ENCODE data around the gene CCDC57.

The CCDC57 gene

GRCh38 chr17:82083533-82084359, 128.9 kb downstream of the CCDC57 start:
- no peak overlapping the region for H2AFZ ChIP-seq (ENCODE audit: low read depth, low read length)
- H3K4me1 ChIP-seq (ENCODE audit: low read length), result no peaks in the 10 kb centered on the region
- H3K4me3 ChIP-seq (ENCODE audit: low read length), result no peak overlapping the region
- no peaks in the 10 kb centered on the region for H3K79me2 ChIP-seq (ENCODE audit: low read length)
- H3K9me3 ChIP-seq (ENCODE audit: insufficient read depth, low read length), result no peaks in the 10 kb centered on the region
- no peaks in the 10 kb centered on the region for H3K27me3 ChIP-seq (ENCODE audit: low read depth, low read length)
- no peak overlapping the region for H3K9ac ChIP-seq (ENCODE audit: low read length)
- H3K4me2 ChIP-seq (ENCODE audit: low read length), result no peak overlapping the region
- H3K27ac ChIP-seq (ENCODE audit: low read length), result no peak overlapping the region
- no peak for TF ChIP-seq EZH2phosphoT487 (IDR thresholded peaks at IDR 0.05; ENCODE audit: low read depth)
- TF ChIP-seq CTCF (IDR thresholded peaks at IDR 0.05; ENCODE audit: low read depth, low read length), result no peak
- H3K36me3 ChIP-seq (replicated peaks; ENCODE audit: low read depth, low read length), result peaks cover 75% of the 10 kb centered on the region
- H4K20me1 ChIP-seq (ENCODE audit: insufficient read depth, low read length), result peaks cover 22% of the 10 kb centered on the region

DNA sequence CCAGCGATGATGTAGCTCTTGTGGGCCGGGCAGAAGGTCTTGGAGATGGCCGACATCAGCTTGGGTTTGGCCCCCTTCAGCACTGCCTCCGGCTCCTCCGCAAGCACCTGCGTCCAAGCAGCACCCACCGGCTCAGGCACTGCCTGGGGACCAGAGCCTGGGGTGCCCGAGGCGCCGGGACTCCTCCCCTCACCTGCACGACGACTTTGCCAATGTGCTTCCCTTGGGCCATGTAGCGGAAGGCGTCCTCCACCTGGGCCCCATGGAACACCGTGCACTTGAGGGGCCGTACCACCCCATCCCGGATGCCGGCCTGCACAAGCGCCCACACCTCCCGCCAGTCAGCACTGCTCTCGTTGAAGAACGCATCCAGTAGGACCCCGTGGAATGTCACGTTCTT, 129.6 kb downstream of the CCDC57 start:
- H3K9me3 ChIP-seq (ENCODE audit: insufficient read depth, low read length), result no peaks in the 10 kb centered on the region
- H3K27ac ChIP-seq (ENCODE audit: low read length), result no peak overlapping the region
- no peak for TF ChIP-seq CTCF (IDR thresholded peaks at IDR 0.05; ENCODE audit: low read depth, low read length)
- TF ChIP-seq EZH2phosphoT487 (IDR thresholded peaks at IDR 0.05; ENCODE audit: low read depth), result no peak
- no peak overlapping the region for H2AFZ ChIP-seq (ENCODE audit: low read depth, low read length)
- no peak overlapping the region for H3K4me3 ChIP-seq (ENCODE audit: low read length)
- peaks cover 21% of the 10 kb centered on the region for H4K20me1 ChIP-seq (ENCODE audit: insufficient read depth, low read length)
- peaks cover 71% of the 10 kb centered on the region for H3K36me3 ChIP-seq (replicated peaks; ENCODE audit: low read depth, low read length)
- H3K4me1 ChIP-seq (ENCODE audit: low read length), result no peaks in the 10 kb centered on the region
- no peaks in the 10 kb centered on the region for H3K27me3 ChIP-seq (ENCODE audit: low read depth, low read length)
- no peak overlapping the region for H3K9ac ChIP-seq (ENCODE audit: low read length)
- no peak overlapping the region for H3K4me2 ChIP-seq (ENCODE audit: low read length)
- no peaks in the 10 kb centered on the region for H3K79me2 ChIP-seq (ENCODE audit: low read length)

DNA sequence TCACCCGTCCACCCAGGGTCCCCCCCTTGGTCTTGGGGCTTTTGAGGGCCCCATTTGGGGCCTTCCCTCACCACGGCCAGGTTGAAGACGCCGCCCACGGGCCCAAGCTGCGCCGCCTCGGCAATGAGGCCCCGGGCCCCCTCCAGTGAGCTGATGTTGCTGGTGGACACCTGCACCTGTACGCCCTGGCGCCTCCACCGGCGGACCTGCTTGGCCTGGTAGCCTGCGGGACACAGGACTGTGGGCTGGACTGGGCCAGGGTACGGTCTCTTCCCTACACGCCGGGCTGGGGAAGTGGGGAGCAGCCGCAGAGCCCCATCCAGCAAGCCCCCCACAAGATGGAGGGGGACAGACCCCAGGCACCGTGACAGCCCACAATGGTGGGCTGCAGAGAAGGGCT, 130.2 kb downstream of the CCDC57 start:
- Histone ChIP-seq H3K9me3 (ENCODE audit: insufficient read depth, low read length) (no peaks in the 10 kb centered on the region), H3K27ac (ENCODE audit: low read length) (no peak overlapping the region), H2AFZ (ENCODE audit: low read depth, low read length) (no peak overlapping the region), H3K4me2 (ENCODE audit: low read length) (no peak overlapping the region), H3K27me3 (ENCODE audit: low read depth, low read length) (no peaks in the 10 kb centered on the region), H3K36me3 (replicated peaks; ENCODE audit: low read depth, low read length) (peaks cover 67% of the 10 kb centered on the region), H3K79me2 (ENCODE audit: low read length) (no peaks in the 10 kb centered on the region), H3K4me3 (ENCODE audit: low read length) (no peak overlapping the region), H3K4me1 (ENCODE audit: low read length) (no peaks in the 10 kb centered on the region), H4K20me1 (ENCODE audit: insufficient read depth, low read length) (peaks cover 20% of the 10 kb centered on the region), H3K9ac (ENCODE audit: low read length) (no peak overlapping the region)
- TF ChIP-seq CTCF (IDR thresholded peaks at IDR 0.05; ENCODE audit: low read depth, low read length) (no peak), EZH2phosphoT487 (IDR thresholded peaks at IDR 0.05; ENCODE audit: low read depth) (no peak)

- H3K27me3 ChIP-seq (ENCODE audit: low read depth, low read length), result no peaks in the 10 kb centered on the region
- H3K4me3 ChIP-seq (ENCODE audit: low read length), result no peak overlapping the region
- no peak overlapping the region for H2AFZ ChIP-seq (ENCODE audit: low read depth, low read length)
- no peaks in the 10 kb centered on the region for H3K4me1 ChIP-seq (ENCODE audit: low read length)
- no peak overlapping the region for H3K27ac ChIP-seq (ENCODE audit: low read length)
- peaks cover 63% of the 10 kb centered on the region for H3K36me3 ChIP-seq (replicated peaks; ENCODE audit: low read depth, low read length)
- TF ChIP-seq EZH2phosphoT487 (IDR thresholded peaks at IDR 0.05; ENCODE audit: low read depth), result no peak
- no peak for TF ChIP-seq CTCF (IDR thresholded peaks at IDR 0.05; ENCODE audit: low read depth, low read length)
- H3K79me2 ChIP-seq (ENCODE audit: low read length), result no peaks in the 10 kb centered on the region
- H3K4me2 ChIP-seq (ENCODE audit: low read length), result no peak overlapping the region
- H4K20me1 ChIP-seq (ENCODE audit: insufficient read depth, low read length), result peaks cover 20% of the 10 kb centered on the region
- H3K9ac ChIP-seq (ENCODE audit: low read length), result no peak overlapping the region
- no peaks in the 10 kb centered on the region for H3K9me3 ChIP-seq (ENCODE audit: insufficient read depth, low read length)
These were observed 130.7 kb downstream of the CCDC57 start for GRCh38 chr17:82081966-82082365.

Data from OCI-LY3 (cell line).